Stimulated activated CD8-positive, alpha-beta memory T cell treated with anti-CD3 and anti-CD28 coated beads, Interleukin-7, amount 100 ng/mL, for 4 hours (primary cell): ENCODE data around the gene DNAL1.
"Not testable (repeated sequence)": the region's sequence is repeated elsewhere in the genome, so short reads cannot be mapped to it uniquely, and the experiment has no call there.

Experiments
- DNase-seq, 2 donors: peaks; one replicate each; pipeline ENCODE4 v3.0.0-alpha.2; 2020; ENCODE audit warnings: low read depth in 2 of 2

DNAL1 gene, protein sequence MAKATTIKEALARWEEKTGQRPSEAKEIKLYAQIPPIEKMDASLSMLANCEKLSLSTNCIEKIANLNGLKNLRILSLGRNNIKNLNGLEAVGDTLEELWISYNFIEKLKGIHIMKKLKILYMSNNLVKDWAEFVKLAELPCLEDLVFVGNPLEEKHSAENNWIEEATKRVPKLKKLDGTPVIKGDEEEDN

DNA sequence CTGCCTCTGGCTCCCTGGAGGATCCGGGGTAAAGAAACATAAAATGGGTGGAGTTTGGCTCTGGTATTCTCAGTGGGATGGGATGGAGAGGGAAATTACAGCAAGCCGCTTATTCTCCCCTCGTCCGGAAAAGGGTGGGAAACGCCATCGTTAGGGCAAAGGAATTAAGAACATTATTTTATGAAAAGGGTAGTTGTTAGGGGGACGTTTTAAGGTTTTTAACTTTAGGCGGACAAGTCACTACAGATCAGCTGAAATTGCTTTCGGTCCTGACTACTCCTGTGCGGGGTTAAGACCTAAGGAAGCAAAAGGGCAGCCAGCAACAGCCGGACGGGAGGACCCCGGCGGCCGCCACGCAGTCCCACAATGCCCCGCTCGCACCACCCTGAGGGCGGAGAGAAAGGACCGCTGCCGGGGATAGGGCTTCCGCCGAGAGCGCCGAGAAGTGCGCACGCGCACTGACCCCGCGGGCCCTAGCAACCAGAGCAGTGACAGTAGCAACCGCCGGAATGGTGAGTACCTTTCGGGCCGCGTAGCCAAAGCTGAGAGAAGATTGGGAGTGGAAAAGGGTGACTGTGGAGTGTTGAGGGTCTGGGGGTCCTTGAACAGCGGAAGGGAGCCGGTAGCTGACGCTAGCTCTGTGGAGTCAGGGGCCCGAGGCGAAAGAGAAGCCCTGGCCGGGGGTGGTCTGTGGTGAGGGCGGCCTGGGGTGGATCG is at the start of gene DNAL1:
Gene DNAL1, plus strand, starts transcription at position 456 of the 717 bp plus-strand sequence. Its CDS starts 54 bp downstream, at position 510.
- peak; percentile 79 to 90 for DNase-seq

DNA sequence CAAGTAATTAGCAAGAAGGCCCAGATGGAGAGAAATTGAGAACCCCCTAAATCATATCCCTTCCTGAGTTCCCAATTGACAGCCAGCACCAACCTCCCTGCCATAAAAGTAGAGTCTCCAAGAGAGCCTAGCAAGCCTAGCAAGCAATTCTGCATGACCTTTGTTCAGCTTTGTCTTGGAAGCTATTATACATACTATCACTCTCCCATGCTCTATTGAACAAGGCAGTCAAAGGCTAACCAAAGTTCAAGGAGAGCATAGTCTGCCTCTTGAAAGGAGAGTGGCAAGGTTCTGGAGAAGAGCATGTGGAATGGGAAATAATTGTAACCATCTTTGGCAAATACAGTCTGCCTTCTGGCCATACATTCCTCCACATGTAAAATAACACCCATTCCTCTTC is 45.3 kb upstream of the DNAL1 start:
- no peak for DNase-seq

DNA sequence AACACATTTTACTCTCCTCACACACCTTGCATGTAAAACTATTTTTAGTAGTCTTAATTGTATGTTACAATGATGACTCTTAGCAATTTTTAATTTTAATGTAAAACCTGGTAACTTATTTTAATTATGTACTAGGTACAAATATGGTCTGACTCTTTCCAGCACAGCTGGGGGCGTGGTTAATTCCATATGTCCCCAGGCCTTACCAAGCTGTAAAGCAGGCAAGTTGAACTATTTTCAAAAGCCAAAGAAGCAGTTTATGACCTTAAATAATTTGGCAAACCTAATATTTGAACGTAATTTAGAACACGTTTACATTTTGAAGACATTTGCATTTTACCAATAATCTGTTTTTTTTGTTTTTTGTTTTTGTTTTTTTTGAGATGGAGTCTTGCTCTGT is 41.8 kb upstream of the DNAL1 start:
- DNase-seq: no peak

DNA sequence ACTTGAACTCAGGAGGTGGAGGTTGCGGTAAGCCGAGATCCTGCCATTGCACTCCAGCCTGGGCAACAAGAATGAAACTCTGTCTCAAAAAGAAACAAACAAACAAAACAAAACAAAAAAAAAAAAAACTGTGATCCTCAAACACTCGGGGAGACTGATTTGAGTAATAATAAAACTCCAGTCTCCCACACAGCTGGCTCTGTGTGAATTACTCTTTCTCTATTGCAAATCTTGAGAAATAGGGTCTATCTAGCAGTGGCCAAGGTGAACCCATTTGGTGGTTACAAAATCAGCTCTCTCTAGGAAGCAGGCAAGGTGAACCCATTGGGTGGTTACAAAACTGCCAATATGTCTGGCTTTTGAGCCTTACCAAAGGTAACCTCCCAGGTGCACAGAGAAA is 38.5 kb upstream of the DNAL1 start:
- DNase-seq: no peak

DNA sequence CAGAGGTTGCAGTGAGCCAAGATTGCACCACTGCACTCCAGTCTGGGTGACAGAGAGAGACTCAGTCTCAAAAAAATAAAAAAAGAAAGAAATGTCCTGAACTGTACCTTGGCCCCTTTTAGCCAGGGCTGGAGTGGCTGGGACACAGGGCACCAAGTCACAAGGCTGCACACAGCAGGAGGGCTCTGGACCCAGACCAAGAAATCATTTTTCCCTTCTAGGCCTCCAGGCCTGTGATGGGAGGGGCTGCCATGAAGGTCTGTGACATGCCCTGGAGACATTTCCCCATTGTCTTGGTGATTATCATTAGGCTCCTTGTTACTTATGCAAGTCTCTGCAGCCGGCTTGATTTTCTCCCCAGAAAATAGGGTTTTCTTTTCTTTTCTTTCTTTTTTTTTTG is 37.5 kb upstream of the DNAL1 start:
- DNase-seq: no peak

DNA sequence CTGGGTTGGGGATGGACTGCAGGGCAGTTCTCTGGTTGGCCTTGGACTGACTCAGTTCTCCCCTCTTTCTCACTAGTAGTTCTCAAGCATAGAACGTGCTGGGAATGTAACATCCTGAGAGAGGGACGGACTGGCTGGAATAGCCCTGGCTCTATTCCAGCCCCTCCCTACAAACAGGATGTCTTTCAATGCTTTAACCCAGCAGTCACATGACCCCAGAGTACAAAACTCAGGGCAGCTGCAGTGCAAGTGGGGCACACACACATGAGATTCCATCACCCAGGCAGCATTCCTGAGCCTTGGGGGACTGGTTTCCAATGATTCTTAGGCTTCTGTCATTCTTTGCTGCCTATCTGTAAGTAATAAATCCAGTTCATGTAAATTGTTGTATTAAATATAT is 34.1 kb upstream of the DNAL1 start:
- DNase-seq: no peak

DNA sequence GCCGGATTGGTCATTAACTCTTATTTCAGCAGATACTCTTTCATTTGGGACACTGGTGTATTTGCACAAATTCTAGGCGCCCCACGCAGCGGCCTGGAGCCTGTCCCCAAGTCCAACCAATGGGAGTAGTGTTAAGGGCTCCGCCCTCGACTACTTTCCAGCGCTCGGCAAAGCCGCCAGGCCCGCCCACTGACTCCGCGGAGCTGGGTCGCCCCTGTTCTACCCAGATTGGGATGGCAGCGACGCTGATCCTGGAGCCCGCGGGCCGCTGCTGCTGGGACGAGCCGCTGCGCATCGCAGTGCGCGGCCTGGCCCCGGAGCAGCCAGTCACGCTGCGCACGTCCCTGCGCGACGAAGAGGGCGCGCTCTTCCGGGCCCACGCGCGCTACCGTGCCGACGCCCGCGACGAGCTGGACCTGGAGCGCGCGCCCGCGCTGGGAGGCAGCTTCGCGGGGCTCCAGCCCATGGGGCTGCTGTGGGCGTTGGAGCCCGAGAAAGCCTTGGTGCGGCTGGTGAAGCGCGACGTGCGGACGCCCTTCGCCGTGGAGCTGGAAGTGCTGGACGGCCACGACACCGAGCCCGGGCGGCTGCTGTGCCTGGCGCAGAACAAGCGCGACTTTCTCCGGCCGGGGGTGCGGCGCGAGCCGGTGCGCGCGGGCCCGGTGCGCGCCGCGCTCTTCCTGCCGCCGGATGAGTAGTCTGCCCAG is 32.3 kb upstream of the DNAL1 start, which contains the start of gene ACOT6:
Gene ACOT6, plus strand, starts transcription at position 179 of the 707 bp plus-strand sequence. Its CDS starts 55 bp downstream, at position 234.
- DNase-seq: peak; percentile 15 to 63

DNA sequence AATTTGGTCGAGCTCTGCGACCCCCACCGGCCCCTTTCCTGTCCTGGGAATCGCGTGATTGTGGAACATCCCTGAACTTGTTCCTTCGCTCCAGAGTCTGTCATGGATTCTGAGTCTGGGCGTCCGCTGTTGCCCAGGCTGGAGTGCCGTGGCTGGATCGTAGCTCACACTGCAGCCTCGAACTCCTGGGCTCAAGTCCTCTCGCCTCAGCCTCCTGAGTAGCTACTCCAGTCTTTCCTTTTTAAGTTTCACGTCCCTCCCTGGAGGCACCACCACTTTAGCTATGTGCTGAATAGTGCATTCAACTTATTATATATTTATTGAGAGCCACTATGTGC is 31.8 kb upstream of the DNAL1 start:
- no peak for DNase-seq

DNA sequence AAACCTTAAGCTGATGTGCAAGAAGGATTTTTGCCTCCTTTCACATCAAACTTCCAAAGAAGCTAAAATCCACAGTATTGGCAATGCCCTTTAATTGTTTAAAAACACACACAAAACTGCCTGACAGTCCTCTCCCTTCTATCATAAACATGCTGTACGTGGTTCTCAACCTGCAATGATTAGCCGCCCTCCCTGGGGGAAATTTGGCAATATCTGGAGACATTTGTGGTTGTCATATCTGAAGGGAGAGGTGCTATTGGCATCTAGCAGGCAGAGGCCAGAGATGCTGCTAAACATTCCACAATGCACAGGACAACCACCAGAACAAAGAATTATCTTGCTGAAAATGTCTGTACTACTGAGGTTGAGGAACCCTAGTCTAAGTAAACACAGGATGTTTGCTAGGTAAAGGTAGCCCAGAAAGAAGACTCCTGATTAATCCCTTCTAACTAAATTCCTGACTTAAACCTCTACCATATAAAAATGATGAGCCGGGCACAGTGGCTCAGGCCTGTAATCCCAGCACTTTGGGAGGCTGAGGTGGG is 31.3 kb upstream of the DNAL1 start:
- DNase-seq: no peak

DNA sequence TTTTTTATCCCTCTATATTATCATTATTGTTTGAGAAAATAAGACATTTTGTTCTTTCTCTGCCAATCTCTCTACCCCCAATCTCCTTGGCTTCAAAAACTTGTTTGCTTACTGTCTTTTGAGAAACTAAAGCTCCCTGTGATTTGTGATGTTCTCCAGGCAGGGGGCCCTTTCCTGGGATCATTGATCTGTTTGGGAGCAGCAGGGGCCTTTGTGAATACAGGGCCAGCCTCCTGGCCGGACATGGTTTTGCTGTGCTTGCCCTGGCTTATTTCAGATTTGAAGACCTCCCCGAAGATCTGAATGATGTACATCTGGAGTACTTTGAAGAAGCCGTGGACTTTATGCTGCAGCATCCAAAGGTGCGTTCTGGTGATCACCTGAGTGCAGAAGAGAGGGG is 28.0 kb upstream of the DNAL1 start:
- no peak for DNase-seq

DNA sequence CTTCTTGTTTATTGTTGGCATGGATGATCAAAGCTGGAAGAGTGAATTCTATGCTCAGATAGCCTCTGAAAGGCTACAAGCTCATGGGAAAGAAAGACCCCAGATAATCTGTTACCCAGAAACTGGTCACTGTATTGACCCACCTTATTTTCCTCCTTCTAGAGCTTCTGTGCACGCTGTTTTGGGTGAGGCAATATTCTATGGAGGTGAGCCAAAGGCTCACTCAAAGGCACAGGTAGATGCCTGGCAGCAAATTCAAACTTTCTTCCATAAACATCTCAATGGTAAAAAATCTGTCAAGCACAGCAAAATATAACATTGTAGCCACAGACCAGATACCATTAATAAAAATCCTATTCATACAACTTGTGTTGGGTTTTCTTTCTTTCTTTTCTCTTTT is 25.3 kb upstream of the DNAL1 start:
- no peak for DNase-seq

DNA sequence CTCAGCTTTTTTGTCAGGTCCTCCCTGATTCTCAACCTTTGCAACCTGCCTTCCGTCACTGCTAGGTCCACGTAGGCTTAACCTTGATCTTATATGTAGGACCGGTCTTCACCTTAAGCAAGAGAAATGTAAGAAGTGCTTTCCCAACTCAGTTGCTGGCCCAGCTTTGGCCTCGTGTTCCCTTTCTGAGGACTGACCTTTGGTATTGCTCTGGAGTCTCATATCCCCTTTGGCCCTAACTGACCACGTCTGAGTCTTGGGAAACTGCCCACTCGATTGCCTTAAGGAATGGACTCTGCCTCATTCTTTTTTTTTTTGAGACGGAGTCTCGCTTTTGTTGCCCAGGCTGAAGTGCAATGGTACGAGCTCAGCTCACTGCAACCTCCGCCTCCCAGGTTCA is 24.5 kb upstream of the DNAL1 start:
- no peak for DNase-seq

DNA sequence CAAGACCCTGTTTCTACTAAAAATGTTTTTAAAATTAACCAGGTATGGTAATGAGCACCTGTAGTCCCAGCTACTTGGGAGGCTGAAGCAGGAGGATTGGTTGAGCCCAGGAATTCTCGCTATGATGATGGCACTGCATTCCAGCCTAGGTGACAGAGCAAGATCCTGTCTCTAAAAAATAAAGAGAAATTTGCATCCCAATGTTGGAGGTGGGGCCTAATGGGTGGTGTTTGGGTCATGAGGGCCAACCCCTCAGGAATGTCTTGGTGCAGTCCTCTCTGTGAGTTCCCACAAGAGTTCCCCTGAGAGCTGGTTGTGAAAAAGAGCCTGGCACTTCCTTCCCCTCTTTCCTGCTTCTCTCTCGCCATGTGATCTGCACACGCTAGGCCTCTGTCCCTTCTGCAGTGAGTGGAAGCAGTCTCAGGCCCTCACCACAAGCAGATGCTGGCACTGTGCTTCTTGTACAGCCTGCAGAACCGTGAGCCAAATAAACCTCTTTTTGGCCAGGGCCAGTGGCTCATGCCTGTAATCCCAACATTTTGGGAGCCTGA is 21.2 kb upstream of the DNAL1 start:
- no peak for DNase-seq

DNA sequence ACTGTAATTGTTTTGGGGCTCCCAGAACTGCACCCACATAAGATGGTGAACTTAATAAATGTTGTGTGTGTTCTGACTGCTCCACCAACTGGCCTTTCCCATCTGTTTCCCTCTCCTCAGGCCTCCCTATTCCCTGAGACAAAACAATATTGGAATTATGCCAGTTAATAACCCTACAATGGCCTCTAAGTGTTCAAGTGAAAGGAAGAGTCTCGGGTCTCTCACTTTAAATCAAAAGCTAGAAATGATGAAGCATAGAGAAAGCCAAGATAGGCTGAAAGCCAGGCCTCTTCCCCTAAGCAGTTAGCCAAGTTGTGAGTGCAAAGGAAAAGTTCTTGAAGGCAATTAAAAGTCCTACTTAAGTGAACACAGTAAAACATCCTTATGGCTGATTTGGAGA is 19.1 kb upstream of the DNAL1 start:
- DNase-seq: no peak

DNA sequence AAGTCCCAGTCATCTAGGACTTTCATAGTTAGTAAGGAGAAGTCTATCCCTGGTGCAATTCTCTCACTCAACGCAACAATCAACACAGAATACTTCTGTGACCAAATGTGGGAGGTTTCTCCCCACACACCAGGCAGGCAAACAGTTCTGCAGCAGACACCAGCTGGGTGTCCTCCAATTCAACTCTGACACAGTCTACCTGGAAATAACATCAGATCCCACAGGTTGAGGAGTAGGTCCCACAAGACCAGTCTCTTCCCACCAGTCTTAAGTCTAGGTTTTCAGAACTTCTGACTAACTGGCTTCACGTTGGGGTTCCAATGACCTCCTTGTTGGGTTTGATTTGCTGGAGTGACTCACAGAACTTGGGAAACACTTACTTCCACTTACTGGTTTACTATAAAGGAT is 17.6 kb upstream of the DNAL1 start:
- no peak for DNase-seq

DNA sequence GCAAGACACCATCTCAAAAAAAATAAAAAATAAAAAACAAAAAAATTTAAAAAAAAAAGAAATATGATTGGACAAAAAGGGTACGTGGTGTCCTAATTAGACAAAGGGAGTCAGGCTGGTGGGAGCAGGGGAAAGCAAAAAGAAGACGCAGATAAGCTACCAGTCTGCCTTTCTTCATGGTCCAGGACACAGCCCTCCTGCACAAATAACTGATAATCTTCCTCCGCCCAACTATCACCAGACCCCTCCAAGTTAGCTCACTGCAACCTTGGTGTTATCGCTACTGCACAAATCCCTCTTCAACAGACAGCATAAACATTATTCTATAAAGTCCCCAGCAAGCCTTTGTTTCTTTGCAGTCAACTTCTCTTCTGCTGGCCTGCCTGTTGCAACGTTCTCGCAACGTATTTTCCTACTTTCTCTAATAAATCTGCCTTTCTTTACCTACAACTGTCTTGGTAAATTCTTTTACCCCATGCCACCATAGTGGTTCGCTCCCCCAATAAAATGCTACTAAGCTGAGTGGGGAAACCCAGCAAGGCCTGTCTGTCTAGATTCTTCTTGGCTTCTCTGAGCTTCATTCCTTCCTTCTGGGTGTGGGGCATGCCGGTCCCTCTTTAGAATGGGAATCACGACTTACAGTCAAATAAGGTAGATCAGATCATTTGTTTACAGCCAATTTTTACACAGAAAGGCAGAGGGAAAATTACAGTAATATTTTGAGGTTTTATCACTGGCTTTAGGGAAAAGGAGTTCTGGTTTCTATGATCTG is 14.6 kb upstream of the DNAL1 start:
- no peak for DNase-seq

DNA sequence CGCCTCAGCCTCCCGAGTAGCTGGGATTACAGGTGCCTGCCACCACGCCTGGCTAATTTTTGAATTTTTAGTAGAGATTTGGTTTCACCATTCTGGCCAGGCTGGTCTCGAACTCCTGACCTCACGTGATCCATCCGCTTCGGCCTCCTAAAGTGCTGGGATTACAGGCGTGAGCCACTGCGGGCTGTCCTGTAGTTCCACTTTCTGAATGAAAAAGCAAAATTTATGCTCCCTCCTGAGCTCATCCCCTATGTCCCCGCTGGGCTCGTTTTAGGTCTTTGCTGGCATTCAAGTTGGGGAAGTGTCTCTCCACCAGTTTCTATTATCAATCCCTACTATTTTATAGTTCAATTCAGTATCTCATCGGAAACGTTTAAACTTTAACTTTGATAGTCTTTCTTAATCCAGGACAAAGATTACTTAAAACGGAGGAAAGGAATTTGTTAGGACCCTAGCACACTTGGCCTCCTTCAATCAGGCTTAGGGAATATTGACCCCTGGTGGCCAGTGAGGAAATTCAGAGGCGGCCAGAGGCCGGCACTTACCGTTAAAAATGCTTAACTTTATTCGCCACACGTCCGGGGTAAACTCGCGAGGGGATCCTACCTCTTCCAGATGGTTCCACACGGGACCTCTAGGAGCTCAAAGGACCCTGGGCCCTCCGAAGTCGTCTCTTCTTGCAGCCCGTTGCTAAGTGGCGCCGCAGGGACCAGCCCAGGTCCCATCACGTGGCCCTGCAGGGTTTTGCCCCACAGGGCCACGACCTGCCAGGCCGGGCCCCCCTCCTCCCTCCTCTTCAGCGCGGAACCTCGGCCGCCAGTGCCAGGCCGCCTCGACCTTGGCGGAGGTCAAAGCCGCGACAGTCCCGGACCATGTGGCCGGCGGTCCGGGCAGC is 11.4 kb upstream of the DNAL1 start:
- peak; percentile 39 to 47 for DNase-seq

DNA sequence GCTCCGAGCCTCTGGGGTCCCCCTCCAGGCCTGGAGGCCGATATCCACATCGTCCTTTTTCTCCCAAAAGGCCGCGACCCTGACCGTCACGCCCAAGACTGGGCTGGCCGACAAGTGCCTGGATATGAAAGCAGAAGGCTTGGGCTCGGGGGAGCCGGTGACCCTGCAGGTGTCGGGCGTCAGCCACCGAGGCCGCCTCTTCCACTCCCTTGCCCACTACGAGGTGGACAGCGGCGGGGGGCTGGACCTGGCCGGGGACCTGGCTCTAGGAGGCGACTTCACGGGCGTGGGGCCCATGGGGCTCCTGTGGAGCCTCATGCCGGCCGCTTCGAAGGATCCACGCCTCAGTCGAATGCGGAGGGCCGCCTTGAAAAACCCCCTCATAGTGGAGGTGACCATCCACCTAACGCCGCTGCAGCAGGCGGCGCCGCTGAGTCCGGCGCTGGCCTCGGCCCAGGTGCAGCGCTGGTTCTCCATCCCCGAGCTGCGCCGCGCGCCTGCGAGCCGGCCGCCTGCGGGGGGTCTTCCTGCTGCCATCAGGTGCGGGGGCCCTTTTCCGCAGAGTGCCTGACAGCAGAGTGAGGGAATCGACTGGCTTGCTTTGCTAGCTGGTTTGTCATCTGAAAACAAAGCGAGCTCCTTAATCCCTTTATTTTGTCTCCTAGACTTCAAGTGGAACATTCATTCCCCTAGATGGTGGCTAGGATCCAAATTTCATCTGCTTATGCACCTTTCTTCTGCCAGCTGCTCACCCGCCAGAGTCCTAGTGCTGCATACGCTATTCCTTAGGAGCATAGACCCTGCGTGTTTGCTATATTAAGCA is 10.6 kb upstream of the DNAL1 start:
- no peak for DNase-seq

DNA sequence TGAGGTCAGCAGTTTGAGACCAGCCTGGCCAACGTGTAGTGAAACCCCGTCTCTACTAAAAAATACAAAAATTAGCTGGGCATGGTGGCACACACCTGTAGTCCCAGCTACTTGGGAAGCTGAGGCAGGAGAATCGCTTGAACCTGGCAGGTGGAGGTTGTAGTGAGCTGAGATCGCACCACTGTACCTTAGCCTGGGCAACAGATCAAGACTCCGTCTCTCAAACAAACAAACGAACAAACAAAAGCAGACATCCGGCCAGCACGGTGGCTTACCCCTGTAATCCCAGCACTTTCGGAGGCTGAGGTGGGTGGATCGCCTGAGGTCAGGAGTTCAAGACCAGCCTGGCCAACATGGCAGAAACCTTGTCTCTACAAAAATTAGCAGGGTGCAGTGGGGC is 8.4 kb upstream of the DNAL1 start:
- DNase-seq: not testable (repeated sequence)

DNA sequence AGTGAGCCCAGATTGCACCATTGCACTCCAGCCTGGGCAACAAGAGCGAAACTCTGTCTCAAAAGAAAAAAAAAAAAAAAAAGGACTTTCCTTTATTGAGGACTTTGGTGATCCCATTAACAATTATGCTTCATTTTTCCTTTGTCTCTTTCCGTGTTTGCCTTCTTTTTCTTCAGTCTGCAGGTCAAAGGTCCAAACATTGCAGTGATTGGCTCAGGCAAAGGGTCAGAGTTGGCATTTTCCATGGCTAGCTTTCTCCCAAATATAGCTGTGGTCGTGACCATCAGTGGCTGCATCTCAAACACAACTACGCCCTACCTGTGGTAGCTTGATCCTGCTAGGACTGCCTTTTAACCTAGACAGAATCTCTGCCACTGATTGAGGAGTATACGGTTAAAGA is 7.0 kb upstream of the DNAL1 start:
- no peak for DNase-seq
